Spleen (tissue), 7 donors: ENCODE measurements around the gene TENM4.

Source experiments
- CTCF ChIP-seq, 11 experiments: fragments of 200-600 bp in 7 of 11; fragments of 450-650 bp in 4 of 11; sonication (generic) in 4 of 11; IDR thresholded peaks in 8 of 11; conservative IDR thresholded peaks in 3 of 11; 1 replicate in 7 of 11; 2 replicates in 4 of 11; pipeline versions ENCODE4 v1.4.0 to v1.8.0; 2016 to 2021; ENCODE audit warnings: antibody characterized with exemption in 11 of 11, inconsistent platforms in 4 of 11, mild to moderate bottlenecking in 1 of 11
- POLR2A ChIP-seq, 3 donors: fragments of 450-650 bp; IDR thresholded peaks; one replicate each; pipeline ENCODE4 v1.5.1; 2017; ENCODE audit warnings: antibody characterized with exemption in 3 of 3, mild to moderate bottlenecking in 1 of 3
- POLR2AphosphoS5 ChIP-seq, 3 donors: sonication (generic); formaldehyde crosslinking; IDR thresholded peaks; one replicate each; pipeline ENCODE4 v1.5.1; 2017; ENCODE audit warnings: antibody characterized with exemption in 3 of 3
- donor health status: DM: no; HTN: no; CAD: no; lungs with moderate emphysema.
- donor health status: DM: no; HTN: no; CAD: no.
- donor health status: DM: no; HTN: no; CAD: no.

- no peak for TF ChIP-seq CTCF (IDR thresholded peaks at IDR 0.05 in 8 of 11, conservative IDR thresholded peaks at IDR 0.05 in 3 of 11)
- TF ChIP-seq POLR2A (IDR thresholded peaks at IDR 0.05), result no peak
- no peak for TF ChIP-seq POLR2AphosphoS5 (IDR thresholded peaks at IDR 0.05)
Measured at GRCh38 chr11:78797559-78797958, 643.3 kb downstream of the TENM4 start.
